GM21447 (cell line): Measurements from ENCODE around the gene DLK2.
"Not testable (repeated sequence)": the region's sequence is repeated elsewhere in the genome, so short reads cannot be mapped to it uniquely, and the experiment has no call there.

Experiments
- ATAC-seq: cut with Tn5 transposase; IDR thresholded peaks from one replicate; pipeline ENCODE4 v1.9.1; 2021; ENCODE audit not compliant: unreplicated experiment

DLK2 gene

GRCh38 chr6:43427406-43428111 lies 27.8 kb downstream of the DLK2 start, which contains the start of gene ABCC10:
TSS of gene ABCC10 (plus strand) at chr6:43427541. CDS start at chr6:43427979, 438 bp downstream.
- peak; percentile 93 for ATAC-seq

GRCh38 chr6:43426928-43427405 lies 28.4 kb downstream of the DLK2 start:
- ATAC-seq, result no peak

GRCh38 chr6:43425083-43425482 lies 30.3 kb downstream of the DLK2 start:
- not testable (repeated sequence) for ATAC-seq

- no peak for ATAC-seq
Observed at GRCh38 chr6:43421831-43422230, 33.5 kb downstream of the DLK2 start.

- ATAC-seq, result no peak
Observed at GRCh38 chr6:43420012-43420709, 35.2 kb downstream of the DLK2 start.

- ATAC-seq, result no peak
Observed at GRCh38 chr6:43416935-43417334, 38.4 kb downstream of the DLK2 start.

- not testable (repeated sequence) for ATAC-seq
Observed at GRCh38 chr6:43415275-43415674, 40.1 kb downstream of the DLK2 start.

GRCh38 chr6:43413002-43413401 lies 42.3 kb downstream of the DLK2 start:
- ATAC-seq, result no peak

GRCh38 chr6:43412541-43412940 lies 42.8 kb downstream of the DLK2 start:
- ATAC-seq, result no peak

- not testable (repeated sequence) for ATAC-seq
Observed at GRCh38 chr6:43410776-43411175, 44.6 kb downstream of the DLK2 start.

- no peak for ATAC-seq
Observed at GRCh38 chr6:43408259-43408658, 47.1 kb downstream of the DLK2 start.

- ATAC-seq, result no peak
Observed at GRCh38 chr6:43407296-43407695, 48.1 kb downstream of the DLK2 start.

- no peak for ATAC-seq
Observed at GRCh38 chr6:43405354-43405753, 50.0 kb downstream of the DLK2 start.

- no peak for ATAC-seq
Observed at GRCh38 chr6:43402820-43403219, 52.5 kb downstream of the DLK2 start.

GRCh38 chr6:43401730-43402129 lies 53.6 kb downstream of the DLK2 start:
- no peak for ATAC-seq
